Panc1 (cell line): ENCODE measurements around the gene CCT6A.
"Not testable (repeated sequence)": the region's sequence is repeated elsewhere in the genome, so short reads cannot be mapped to it uniquely, and the experiment has no call there.

Experiments
- POLR2AphosphoS5 ChIP-seq: IDR thresholded peaks from 2 replicates; pipeline ENCODE4 v1.6.1; 2012; ENCODE audit warnings: mild to moderate bottlenecking, low read depth, low read length, moderate library complexity
- SIN3A ChIP-seq: IDR thresholded peaks from 2 replicates; pipeline ENCODE4 v1.6.1; 2012; ENCODE audit warnings: low read depth, mild to moderate bottlenecking, low read length, moderate library complexity, borderline replicate concordance; ENCODE audit not compliant: insufficient read depth
- TF ChIP-seq, protein P1 (sequence below): fragments of 450-650 bp; IDR thresholded peaks from 2 replicates; pipeline ENCODE4 v1.5.1; 2017; ENCODE audit warnings: mild to moderate bottlenecking
- TF ChIP-seq, protein P2 (sequence below), 2 experiments: IDR thresholded peaks; 2 replicates each; pipeline ENCODE4 v1.6.1; 2011 to 2012; ENCODE audit warnings: low read depth in 2 of 2, control low read depth in 1 of 2, low read length in 1 of 2, mild to moderate bottlenecking in 1 of 2, moderate library complexity in 1 of 2; ENCODE audit not compliant: insufficient read depth in 1 of 2

DNA sequence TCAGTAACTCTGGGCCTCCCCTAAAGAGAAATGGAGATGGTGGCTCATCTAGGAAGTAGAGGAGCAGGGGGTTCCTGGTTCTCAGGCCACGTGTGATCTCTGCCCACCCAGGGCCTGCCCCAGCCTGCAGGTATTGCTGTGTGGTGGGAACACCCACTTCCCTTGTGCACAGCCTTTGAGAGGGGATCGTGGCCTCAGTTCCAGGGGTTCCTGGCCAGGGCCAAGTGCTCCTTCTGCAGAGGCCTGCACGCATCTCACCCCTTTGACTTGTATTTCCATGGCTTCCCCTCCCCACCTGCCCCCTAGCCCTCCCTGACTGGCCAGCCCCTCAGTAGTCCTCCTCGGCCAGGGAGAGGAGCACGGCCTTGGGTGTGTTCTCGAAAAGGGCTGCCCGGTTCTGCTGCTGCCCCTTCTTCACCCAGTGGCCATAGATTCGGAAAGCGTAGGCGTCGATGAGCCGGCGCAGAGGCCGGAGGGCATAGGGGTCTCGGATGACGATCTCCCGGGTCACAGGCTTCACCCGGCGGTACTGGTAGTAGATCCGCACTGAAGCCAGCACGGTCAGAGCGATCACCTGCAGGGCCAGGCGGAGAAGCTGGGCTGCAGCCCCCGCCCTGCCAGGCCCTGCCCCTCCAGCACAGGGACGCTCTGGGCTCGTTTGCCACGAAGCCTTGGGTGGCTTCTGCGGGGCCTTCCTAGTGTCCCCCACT is 29.3 kb downstream of the CCT6A start:
- TF ChIP-seq, protein P1, sequence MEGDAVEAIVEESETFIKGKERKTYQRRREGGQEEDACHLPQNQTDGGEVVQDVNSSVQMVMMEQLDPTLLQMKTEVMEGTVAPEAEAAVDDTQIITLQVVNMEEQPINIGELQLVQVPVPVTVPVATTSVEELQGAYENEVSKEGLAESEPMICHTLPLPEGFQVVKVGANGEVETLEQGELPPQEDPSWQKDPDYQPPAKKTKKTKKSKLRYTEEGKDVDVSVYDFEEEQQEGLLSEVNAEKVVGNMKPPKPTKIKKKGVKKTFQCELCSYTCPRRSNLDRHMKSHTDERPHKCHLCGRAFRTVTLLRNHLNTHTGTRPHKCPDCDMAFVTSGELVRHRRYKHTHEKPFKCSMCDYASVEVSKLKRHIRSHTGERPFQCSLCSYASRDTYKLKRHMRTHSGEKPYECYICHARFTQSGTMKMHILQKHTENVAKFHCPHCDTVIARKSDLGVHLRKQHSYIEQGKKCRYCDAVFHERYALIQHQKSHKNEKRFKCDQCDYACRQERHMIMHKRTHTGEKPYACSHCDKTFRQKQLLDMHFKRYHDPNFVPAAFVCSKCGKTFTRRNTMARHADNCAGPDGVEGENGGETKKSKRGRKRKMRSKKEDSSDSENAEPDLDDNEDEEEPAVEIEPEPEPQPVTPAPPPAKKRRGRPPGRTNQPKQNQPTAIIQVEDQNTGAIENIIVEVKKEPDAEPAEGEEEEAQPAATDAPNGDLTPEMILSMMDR: not testable (repeated sequence)
- TF ChIP-seq SIN3A, POLR2AphosphoS5: not testable (repeated sequence)
- TF ChIP-seq, protein P2, sequence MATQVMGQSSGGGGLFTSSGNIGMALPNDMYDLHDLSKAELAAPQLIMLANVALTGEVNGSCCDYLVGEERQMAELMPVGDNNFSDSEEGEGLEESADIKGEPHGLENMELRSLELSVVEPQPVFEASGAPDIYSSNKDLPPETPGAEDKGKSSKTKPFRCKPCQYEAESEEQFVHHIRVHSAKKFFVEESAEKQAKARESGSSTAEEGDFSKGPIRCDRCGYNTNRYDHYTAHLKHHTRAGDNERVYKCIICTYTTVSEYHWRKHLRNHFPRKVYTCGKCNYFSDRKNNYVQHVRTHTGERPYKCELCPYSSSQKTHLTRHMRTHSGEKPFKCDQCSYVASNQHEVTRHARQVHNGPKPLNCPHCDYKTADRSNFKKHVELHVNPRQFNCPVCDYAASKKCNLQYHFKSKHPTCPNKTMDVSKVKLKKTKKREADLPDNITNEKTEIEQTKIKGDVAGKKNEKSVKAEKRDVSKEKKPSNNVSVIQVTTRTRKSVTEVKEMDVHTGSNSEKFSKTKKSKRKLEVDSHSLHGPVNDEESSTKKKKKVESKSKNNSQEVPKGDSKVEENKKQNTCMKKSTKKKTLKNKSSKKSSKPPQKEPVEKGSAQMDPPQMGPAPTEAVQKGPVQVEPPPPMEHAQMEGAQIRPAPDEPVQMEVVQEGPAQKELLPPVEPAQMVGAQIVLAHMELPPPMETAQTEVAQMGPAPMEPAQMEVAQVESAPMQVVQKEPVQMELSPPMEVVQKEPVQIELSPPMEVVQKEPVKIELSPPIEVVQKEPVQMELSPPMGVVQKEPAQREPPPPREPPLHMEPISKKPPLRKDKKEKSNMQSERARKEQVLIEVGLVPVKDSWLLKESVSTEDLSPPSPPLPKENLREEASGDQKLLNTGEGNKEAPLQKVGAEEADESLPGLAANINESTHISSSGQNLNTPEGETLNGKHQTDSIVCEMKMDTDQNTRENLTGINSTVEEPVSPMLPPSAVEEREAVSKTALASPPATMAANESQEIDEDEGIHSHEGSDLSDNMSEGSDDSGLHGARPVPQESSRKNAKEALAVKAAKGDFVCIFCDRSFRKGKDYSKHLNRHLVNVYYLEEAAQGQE (IDR thresholded peaks at IDR 0.05; ENCODE audit: insufficient read depth in 1 of 2, low read depth in 2 of 2, low read length in 1 of 2): not testable (repeated sequence)
